ENCODE measurements around the gene EEF1AKMT3. TPM values are rescaled to one million over a fixed set of nuclear protein-coding genes. Genes with fewer than 3 reads are reported as not detected.

EEF1AKMT3 gene
- total RNA-seq, 1 donor from 2014 or later, result 6.8 TPM

GRCh38 chr12:57821474-57822214, 49.2 kb downstream of the EEF1AKMT3 start:
- Histone ChIP-seq H3K36me3 (peaks cover 88% of the 10 kb centered on the region), H3K27ac (peak overlapping the region; percentile 63)

GRCh38 chr12:57822392-57823130, 50.1 kb downstream of the EEF1AKMT3 start:
- H3K4me1 ChIP-seq, result peaks cover 40% of the 10 kb centered on the region
- DNase-seq, result no peak
- no peaks in the 10 kb centered on the region for H3K9me3 ChIP-seq
- H3K4me3 ChIP-seq, result no peak overlapping the region
- no peak for ATAC-seq
- H3K36me3 ChIP-seq, result peaks cover 95% of the 10 kb centered on the region
- intact Hi-C loops (cut with DNase I), result no loop called here
- TF ChIP-seq, protein P1, sequence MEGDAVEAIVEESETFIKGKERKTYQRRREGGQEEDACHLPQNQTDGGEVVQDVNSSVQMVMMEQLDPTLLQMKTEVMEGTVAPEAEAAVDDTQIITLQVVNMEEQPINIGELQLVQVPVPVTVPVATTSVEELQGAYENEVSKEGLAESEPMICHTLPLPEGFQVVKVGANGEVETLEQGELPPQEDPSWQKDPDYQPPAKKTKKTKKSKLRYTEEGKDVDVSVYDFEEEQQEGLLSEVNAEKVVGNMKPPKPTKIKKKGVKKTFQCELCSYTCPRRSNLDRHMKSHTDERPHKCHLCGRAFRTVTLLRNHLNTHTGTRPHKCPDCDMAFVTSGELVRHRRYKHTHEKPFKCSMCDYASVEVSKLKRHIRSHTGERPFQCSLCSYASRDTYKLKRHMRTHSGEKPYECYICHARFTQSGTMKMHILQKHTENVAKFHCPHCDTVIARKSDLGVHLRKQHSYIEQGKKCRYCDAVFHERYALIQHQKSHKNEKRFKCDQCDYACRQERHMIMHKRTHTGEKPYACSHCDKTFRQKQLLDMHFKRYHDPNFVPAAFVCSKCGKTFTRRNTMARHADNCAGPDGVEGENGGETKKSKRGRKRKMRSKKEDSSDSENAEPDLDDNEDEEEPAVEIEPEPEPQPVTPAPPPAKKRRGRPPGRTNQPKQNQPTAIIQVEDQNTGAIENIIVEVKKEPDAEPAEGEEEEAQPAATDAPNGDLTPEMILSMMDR (IDR thresholded peaks at IDR 0.05), result no peak
- H3K27me3 ChIP-seq (ENCODE audit: low read depth), result no peaks in the 10 kb centered on the region
- peak overlapping the region; percentile 63 for H3K27ac ChIP-seq

More at GRCh38 chr12:57821474-57822214, 49.2 kb downstream of the EEF1AKMT3 start:
- Histone ChIP-seq H3K27me3 (ENCODE audit: low read depth) (no peaks in the 10 kb centered on the region), H3K4me3 (no peak overlapping the region), H3K4me1 (peaks cover 46% of the 10 kb centered on the region), H3K9me3 (no peaks in the 10 kb centered on the region)
- TF ChIP-seq, protein P1 (IDR thresholded peaks at IDR 0.05), result no peak
- intact Hi-C loops (cut with DNase I), result no loop called here
- no peak for DNase-seq
- no peak for ATAC-seq

GRCh38 chr12:57823131-57823907, 50.9 kb downstream of the EEF1AKMT3 start:
- no peak overlapping the region for H3K4me3 ChIP-seq
- peaks cover 99% of the 10 kb centered on the region for H3K36me3 ChIP-seq
- no peak for ATAC-seq
- no peaks in the 10 kb centered on the region for H3K27me3 ChIP-seq (ENCODE audit: low read depth)
- DNase-seq, result no peak
- TF ChIP-seq, protein P1 (IDR thresholded peaks at IDR 0.05), result no peak
- intact Hi-C loops (cut with DNase I), result no loop called here
- H3K4me1 ChIP-seq, result peaks cover 36% of the 10 kb centered on the region
- H3K27ac ChIP-seq, result peak overlapping the region; percentile 63
- H3K9me3 ChIP-seq, result no peaks in the 10 kb centered on the region

- peak overlapping the region; percentile 63 for H3K27ac ChIP-seq
- TF ChIP-seq, protein P1 (IDR thresholded peaks at IDR 0.05), result no peak
- peaks cover 100% of the 10 kb centered on the region for H3K36me3 ChIP-seq
- H3K9me3 ChIP-seq, result no peaks in the 10 kb centered on the region
- no peak overlapping the region for H3K4me3 ChIP-seq
- peaks cover 41% of the 10 kb centered on the region for H3K4me1 ChIP-seq
- ATAC-seq (no peak), DNase-seq (no peak)
- intact Hi-C loops (cut with DNase I), result no loop called here
- no peaks in the 10 kb centered on the region for H3K27me3 ChIP-seq (ENCODE audit: low read depth)
These were observed 51.7 kb downstream of the EEF1AKMT3 start for GRCh38 chr12:57823908-57824640.

DNA sequence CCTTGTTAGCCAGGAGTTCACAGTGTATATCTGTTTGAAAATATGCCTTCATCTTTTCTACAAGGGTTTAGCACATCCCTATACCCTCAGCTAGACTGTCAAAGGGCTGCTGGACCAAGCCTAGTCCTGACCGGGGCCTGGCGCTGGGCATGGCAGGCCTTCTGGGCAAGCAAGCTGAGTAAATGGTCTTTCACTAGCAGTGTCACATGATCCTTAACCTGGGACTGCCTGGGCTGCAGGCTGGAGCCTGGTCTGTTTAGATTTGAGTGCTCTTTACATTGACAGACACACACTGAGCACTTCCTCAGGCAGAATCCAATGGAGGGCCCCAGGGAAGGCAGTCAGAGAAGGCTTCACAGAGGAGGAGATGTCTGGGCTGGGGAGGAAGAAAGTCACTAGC, 53.0 kb downstream of the EEF1AKMT3 start:
- ATAC-seq (no peak), DNase-seq (peak; percentile 14)
- Histone ChIP-seq H3K4me1 (peaks cover 54% of the 10 kb centered on the region), H3K4me3 (no peak overlapping the region), H3K9me3 (no peaks in the 10 kb centered on the region), H3K27ac (peak overlapping the region; percentile 20), H3K36me3 (peaks cover 97% of the 10 kb centered on the region), H3K27me3 (ENCODE audit: low read depth) (no peaks in the 10 kb centered on the region)
- TF ChIP-seq, protein P1 (IDR thresholded peaks at IDR 0.05), result no peak
- intact Hi-C loops (cut with DNase I), result no loop called here

All from lower lobe of right lung (tissue), 2 donors.